HG03521 (cell line): ENCODE data around the gene SAMD11.

Experiments used
- ATAC-seq: cut with Tn5 transposase; IDR thresholded peaks from one replicate; pipeline ENCODE4 v1.9.1; 2021; ENCODE audit warnings: mild to moderate bottlenecking, moderate library complexity; ENCODE audit not compliant: unreplicated experiment

SAMD11 gene

DNA sequence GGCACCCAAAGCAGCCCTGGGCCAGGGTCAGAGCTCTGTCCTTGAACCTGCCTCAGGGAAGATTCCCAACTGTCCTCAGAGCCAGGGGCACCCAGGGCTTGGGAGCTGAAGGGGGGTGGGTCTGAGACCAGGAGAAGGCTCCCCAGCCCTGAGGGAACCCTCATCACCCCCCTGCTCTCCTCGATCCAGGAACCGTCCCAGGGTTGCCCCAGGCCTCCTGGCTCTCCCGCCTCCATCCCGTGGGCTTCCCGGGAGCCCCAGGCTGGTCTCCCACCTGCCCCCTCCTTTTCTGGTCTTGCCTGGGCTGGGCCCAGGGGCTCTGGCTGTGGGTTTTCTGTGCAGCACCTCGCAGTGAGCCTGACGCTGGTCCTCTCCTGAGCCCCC lies 6.7 kb upstream of the SAMD11 start:
- no peak for ATAC-seq

DNA sequence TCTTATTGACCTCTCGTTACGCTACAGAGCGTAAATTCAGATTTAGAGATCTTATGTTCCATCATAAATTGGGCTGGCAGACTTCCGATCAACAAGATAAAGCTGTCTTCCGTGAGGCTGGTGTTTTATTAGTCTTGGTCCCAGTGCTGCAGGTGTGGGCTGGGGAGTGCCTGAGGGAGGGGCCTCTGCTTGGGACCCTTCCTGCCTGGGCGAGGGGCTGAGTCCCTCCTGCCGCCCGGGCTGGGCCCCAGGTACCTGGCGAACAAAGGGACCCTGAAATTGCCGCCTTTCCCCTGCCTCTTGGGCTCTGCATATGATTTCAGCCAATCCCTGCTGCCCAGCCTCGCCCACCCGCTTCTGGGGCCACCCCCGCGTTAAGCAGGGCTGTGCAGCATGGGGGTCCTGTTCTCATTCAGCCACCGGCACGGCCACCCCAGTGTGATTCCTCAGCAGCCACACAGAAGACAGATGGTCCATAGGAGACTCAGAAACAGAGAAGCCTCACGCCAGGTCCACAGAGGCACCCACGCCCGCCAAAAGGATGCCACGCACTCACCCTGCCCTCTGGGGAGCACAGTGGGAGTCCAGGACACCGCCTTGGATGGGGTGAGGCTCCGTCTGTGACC lies 6.1 kb upstream of the SAMD11 start:
- no peak for ATAC-seq

DNA sequence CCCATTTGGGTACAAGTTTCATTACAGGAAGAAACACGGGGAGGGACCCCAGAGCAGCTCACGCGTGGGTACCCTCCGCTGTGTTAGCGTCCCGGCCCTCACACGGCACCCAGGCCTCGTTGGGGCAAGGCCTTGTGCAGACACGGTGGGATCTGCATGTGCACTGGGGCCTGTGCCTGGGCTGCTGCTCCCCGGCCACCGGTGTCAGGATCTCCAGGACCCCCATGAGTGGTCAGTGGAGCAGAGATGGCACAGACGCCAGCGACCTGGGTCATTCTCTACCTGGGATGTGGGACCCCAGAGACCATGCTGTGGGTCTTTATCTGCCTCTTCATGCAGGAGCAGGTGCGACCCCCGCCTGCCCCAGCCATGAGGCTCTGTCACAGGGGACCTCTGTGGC lies 5.4 kb upstream of the SAMD11 start:
- ATAC-seq = no peak

DNA sequence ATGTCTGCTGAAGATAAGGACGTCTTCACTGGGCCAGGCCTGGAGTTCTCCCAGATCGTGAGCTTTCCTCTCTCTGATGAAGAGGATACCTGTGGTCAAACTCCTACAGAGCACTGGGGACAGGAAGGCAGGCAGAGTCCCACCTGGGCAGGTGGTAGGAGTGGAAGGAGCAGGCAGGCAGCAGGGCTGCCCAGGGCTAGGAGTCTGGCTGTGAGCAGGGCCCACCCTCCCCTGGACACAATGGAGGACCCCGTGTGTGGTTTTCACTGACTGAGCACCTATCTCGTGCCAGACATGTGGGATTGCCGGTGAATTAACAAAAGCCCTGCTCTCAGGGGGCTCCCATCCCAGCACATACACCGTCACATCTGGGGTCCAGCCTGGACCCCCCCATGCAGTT lies 4.9 kb upstream of the SAMD11 start:
- ATAC-seq = no peak

DNA sequence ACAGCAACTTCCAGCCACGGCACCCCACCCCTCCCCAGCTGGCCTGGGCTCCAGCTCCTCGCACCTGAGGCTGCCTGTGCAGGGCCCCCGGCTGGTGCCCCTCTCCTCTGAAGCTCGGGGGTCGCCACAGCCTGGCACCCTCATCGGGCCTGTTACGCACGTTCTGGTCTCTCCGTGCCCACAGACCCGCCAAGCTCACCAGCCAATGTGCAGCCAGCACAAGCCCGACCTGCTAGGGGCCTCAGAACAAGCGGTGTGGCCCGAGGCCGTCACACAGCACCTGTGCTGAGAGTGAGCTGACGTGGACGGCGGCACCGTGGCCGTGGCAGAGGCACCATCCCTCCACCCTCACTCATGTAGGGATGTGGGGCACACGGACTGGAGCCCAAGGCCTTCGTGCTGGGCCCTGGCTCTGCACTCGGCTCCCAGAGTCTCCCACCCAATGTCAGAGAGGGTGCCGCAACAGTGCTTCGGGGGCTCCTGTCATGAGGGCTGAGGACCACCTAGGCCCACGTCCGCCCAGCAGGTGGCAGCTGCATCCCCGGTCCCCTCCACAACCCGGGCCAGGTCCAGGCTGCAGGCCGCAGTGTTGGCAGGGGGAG lies 4.4 kb upstream of the SAMD11 start:
- no peak for ATAC-seq

DNA sequence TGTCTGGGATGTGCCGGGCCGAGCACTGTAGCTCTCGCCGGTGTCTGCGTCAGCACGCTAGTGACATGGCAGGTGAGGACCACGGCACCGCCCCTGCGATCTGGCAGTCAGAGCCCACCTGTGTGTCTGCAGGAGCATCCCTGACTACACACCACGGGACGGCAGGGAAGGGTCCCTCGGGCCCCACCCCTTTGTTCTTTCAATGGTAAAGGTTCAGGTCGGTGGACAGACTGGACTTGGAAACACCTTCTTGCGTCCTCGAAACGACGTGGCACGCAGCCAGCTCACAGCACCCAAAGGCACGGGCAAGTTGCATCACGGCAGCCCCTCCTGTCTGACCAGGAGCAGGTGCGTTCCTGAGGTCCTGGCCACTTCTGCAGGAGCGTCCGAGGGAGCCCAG lies 3.7 kb upstream of the SAMD11 start:
- ATAC-seq = no peak

DNA sequence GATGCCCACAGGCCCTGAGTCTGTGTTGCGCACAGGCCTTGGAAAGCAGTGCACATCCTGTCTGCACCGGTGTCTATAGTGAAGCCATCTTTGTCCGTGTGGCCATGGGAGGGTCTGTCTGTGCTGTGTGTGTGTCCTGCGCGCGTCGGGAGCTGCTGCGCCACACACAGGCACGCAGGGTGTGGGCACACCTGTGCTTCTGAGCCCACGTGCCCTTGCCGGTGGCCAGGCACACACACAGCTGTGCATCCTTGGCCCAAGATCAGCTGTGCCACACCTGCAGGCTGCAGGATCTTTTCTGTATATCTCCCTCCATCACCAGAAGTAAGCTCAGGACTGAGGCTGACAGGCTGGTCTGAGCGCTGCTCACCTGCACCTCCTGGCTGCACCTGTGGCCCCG lies 3.2 kb upstream of the SAMD11 start:
- no peak for ATAC-seq

DNA sequence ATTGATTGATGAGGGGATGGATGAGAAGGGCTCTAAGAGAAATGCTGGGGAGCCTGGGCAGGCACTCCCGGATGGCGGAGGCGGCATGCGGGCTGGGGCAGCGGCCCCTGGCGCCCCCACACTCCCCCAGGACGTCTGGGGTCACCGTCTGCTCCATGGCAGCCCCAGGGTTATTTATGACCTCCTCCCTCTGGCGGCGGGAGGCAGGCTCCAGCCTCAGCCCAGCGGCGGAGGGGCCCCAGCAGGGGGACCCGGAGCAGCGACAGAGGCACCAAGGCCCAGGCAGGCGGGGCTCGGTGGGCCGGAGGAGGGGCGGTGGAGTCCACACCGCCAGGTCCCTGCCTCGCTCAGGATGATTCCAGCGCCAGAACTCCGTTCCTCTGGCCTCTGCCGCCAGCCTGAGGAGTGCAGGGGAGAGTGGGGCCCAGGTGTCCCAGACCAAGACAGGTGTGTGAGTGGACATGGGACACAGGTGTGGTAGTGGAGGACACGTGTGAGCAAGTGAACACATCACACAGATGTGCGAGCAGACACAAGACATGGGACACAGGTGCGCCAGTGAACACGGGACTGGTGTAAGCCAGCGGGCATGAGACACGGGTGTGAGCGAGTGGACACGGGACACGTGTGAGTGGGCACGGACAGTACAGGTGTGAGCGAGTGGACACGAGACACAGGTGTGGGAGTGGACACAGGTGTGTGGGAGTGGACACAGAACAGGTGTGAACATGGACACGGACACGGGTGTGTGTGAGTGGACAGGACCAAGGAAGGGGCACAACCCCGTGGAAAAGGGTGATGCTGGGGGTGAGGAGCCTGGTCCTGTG lies 2.5 kb upstream of the SAMD11 start:
- no peak for ATAC-seq

DNA sequence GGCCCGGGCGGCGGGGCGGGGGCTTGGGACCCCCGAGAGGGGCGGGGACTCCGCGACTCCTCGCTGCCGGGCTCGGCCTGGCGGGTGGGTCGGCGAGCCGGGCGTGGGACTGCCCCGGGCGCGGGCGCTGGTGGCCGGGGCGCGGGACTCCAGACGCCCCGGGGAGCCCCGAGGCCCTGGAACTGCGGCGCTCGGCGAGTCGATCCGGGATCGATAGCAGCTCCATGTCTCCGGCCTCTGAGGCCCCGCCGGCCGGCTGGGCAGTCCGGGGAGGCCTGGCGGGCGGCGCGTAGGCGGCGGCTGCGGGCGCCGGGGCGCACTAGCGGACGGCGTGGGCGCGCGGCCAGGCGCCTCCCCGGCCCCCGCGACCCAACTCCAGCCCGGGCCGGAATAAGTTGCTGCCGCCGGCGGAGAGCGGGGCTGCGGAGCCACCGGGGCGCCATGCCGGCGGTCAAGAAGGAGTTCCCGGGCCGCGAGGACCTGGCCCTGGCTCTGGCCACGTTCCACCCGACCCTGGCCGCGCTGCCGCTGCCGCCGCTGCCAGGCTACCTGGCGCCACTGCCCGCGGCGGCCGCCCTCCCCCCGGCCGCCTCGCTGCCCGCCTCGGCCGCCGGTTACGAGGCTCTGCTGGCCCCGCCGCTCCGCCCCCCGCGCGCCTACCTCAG lies 400 bp downstream of the SAMD11 start:
- no peak for ATAC-seq

DNA sequence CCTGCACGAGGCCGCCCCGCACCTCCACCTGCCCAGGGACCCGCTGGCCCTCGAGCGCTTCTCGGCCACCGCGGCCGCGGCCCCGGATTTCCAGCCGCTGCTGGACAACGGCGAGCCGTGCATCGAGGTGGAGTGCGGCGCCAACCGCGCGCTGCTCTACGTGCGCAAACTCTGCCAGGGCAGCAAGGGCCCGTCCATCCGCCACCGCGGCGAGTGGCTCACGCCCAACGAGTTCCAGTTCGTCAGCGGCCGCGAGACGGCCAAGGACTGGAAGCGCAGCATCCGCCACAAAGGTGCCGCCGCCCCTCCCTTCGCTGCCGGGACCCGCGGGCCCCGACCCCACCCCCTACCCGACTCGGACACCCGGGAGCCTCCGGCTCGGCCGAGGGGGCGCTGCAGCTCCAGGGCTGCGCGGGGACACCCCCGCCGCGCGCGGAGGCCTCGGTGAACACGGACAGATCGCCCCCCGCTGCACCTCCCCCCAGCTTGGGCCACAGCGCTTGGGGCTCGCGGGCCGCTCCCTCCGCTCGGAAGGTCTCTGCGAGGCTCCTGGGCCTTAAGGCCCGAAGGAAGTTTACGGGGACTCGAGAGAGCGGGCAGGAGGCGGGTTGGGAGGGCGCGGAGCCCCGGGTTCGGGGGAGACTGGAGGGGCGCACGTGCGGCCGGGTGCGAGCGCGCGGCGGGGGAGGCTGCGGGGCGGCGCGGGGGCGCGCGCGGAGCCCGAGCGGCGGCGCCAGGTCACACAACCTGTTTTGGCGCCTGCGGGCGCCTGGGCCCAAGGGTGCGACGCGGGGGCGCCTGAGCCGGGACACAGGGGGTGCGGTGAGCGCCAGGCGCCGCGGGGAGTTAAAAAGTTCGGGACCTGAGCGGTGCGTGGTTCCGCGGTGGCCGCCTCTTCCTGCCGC lies 1.2 kb downstream of the SAMD11 start:
- no peak for ATAC-seq

DNA sequence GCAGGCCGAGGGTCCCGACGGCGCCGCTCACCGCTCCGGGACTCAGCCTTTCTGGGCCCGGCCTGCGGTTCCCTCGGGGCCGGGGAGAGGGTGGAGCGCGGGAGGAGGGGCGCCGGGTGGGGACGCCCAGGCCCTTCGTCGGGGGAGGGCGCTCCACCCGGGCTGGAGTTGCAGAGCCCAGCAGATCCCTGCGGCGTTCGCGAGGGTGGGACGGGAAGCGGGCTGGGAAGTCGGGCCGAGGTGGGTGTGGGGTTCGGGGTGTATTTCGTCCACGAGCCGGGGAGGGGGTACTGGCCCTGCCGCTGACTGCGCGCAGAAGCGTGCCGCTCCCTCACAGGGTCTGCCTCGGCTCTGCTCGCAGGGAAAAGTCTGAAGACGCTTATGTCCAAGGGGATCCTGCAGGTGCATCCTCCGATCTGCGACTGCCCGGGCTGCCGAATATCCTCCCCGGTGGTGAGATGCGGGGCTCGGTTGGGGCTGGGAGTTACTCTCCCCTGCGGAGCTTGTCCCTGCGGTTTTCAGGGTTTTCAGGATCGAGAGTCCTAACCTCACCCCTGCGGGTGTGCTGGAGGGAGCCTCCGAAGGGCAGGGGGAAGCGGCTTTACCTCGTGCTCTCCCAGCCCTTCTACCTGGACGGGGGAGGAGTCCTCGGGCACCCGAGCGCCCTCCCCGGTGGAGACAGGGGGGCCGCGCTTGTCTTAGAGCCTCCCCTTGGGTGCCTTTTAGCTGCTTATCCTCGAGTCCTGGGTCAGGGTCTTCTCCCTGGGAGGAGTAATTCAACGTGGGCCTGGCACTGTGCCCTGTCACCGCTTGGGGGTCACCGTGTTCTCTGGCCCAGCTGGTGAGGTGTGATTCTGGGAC lies 2.1 kb downstream of the SAMD11 start:
- no peak for ATAC-seq

DNA sequence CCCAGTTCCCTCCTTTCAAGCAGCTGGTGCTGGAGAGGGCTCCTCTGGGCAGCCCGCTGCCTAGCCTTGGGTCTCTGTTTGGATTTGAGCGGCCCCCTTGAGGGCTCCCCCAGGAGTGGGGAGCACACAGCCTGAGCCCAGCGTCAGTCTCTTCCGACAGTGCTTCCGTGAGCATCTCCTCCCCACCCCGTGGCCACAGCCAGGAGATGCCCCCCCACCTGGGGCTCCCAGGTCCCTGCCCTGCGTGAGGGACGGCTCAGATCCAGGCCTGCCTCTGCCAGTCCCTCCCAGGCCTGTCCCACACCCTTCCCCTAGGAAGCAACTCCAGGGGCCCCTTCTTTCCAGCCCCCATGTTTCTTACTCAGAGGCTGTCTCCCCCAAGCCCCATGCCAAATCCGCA lies 3.5 kb downstream of the SAMD11 start:
- no peak for ATAC-seq

DNA sequence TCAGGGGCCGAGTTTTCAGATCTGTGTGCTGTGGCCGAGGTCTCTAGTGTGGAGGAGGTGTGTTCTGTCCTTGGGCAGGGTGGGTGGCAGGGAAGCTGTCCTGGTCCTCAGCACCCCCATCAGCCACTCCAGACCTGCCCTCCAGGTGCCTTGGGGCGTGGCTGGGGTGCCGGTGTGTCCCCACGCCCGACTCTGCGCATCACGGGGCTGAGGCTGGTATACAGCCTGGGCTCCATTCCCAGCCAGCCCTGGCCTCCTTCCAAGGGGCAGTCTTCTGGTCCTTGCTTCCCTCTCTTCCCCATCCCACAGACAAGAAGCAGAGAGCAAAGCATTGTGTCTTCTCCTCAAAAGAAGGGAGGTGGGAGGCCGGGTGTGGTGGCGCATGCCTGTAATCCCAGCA lies 4.0 kb downstream of the SAMD11 start:
- no peak for ATAC-seq

DNA sequence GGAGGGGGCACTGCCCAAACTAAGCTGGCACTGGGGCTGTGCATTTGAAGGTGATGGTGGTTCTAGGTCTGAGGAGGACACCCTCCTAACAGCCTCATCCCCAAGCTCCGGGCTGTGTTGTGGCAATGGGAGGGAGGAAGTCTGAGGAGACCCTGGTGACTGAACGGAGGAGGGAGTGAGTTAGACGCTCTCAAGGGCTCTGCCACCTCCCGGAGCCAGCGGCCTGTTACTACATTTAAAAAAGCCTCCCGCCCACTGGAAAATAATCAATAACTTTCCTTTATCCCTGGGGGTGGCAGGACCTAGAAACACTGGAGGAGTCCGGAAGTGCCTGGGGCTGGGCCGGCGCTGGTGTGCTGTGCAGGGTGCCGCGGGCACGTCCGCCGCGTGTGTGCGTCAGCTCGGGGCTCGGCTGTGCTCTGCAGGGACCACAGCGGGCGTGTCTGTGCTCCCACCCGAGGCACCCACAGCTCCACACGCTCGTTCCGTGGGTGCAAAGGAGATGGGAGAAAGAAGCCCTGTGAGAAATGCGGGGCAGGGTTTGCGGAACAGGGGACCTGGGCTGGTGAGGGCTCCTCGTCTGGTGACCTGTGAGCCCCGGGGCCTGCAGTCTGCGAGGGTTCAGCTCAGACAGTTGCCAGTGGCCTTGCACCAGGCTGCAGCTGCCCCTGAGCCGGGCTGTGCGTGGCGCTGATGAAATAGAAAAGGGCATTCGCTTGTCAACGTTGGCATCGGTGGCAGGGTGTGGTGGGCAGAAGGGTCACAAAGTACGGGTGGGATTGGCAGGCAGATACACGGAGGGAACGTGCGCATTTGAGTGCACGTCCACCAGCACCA lies 5.3 kb downstream of the SAMD11 start:
- no peak for ATAC-seq

DNA sequence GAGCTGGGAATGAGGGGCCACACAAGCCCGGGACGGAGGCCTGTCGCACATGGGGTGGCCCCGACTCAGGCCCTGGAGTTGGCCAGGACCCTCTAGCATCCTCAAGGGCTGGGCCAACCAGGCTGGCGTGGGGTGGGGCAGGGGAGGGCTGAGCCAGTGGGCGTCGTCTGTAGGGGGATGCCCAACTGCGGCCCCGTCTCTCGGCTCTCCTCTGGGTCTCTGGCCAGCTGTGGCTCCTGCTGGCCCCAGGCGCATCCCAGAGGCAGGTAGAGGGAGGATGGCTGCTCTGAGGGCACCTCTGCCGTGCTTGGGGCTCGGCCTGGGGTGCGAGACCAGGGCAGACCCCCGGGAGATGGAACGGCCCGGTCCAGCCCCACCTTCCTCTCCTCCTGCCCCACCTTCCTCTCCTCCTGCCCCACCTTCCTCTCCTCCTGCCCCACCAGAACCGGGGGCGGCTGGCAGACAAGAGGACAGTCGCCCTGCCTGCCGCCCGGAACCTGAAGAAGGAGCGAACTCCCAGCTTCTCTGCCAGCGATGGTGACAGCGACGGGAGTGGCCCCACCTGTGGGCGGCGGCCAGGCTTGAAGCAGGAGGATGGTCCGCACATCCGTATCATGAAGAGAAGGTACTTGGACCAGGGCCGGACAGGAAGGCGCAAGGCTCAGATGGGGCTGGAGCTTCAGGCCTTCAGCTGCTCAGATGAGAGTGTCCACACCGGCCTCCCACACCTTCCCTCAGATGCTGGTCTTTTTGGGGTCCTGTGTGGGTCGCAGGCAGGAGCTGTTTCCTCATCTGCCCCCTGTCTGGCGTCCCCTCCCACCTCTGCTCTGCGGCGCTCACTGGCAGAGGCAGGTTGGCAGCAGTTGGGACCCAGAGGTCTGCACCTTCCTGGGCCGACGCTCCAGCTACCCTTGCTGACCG lies 6.2 kb downstream of the SAMD11 start:
- ATAC-seq = no peak

DNA sequence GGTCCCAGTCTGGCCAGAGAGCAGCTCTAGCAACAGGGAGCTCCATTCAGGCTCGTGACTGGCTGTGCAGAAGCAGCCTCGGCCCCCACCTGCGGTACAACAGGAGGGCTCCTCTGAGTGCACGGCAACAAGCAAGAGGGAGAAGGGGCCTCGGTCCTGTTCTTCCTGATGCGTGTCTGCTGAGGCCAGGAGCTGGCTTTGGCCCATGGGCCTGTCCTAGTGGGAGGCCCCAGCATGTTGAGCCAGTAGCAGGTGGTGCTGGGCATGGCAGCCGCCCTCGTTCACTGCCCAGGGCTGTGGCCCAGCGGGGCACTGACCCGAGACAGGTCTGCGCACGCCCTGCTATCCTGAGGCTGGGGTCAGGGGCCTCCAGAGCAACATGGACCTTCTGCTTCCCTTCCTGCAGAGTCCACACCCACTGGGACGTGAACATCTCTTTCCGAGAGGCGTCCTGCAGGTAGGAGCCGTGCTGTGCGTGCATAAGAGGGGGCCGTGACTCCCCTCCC lies 7.0 kb downstream of the SAMD11 start:
- ATAC-seq = no peak

DNA sequence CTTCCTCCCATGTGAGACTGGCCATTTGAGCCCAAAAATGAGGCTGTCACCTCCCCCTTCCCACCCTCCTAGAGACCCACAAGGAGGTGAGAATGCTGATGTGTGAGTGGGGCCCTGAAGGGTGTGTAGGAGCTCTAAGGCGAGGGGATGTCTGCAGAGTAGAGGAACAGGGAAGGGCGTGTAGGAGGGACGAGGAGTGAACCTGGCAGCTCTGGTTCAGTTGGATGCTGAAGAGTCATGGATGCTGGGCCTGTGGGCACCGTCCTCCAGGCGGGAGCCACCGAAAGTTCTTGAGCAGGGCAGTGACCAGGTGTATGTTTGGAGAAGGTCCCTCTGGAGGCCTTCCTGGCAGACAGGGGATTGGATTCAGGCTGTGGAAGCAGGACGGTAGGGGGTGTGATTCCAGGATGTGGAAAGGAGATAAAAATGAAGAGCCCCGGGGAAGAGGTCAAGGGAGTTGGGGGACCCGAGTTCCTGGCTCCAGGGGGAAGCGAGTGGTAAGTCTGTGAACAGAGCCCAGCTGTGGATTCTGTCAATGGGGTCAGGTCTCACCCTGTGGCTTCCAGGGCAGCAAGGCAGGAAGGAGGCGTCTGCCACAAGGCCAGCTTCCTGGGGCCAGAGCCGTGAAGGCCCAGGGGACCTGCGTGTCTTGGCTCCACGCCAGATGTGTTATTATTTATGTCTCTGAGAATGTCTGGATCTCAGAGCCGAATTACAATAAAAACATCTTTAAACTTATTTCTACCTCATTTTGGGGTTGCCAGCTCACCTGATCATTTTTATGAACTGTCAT lies 7.9 kb downstream of the SAMD11 start:
- ATAC-seq = no peak
